Brain microvascular endothelial cell (primary cell): ENCODE data around the gene TBC1D19.
A peak's percentile ranks its signal among the peaks of the same experiment; 100 is the strongest.

Source experiments
- DNase-seq: peaks from one replicate; pipeline ENCODE4 v3.0.0-alpha.2; 2020
- H3K27ac ChIP-seq: fragments of 250-450 bp; sonication (Bioruptor Pico); 2 replicates; pipeline ENCODE4 v1.5.1; 2020; ENCODE audit warnings: mild to moderate bottlenecking, moderate library complexity
- H3K27me3 ChIP-seq: fragments of 250-450 bp; sonication (Bioruptor Pico); replicated peaks from 2 replicates; pipeline ENCODE4 v1.5.1; 2020; ENCODE audit warnings: mild to moderate bottlenecking
- H3K36me3 ChIP-seq: fragments of 250-450 bp; sonication (Bioruptor Pico); replicated peaks from 2 replicates; pipeline ENCODE4 v1.5.1; 2020; ENCODE audit warnings: mild to moderate bottlenecking
- H3K4me3 ChIP-seq: 2 replicates; pipeline ENCODE4 v1.5.1; 2011; ENCODE audit warnings: low read depth, mild to moderate bottlenecking, control low read depth, low read length, moderate library complexity
- in situ Hi-C: cut with HindIII; loops from 2 replicates; pipeline ENCODE4 v1.10.0; 2017; ENCODE audit warnings: low sequenced_read_pairs, low pct_ligation_motif_present
- TF ChIP-seq, protein P1 (sequence below): IDR thresholded peaks from 2 replicates; pipeline ENCODE4 v1.5.1; 2011; ENCODE audit warnings: low read depth, mild to moderate bottlenecking, moderate library complexity, low read length, control low read depth, inconsistent platforms; ENCODE audit errors: missing control alignments

Gene TBC1D19

DNA sequence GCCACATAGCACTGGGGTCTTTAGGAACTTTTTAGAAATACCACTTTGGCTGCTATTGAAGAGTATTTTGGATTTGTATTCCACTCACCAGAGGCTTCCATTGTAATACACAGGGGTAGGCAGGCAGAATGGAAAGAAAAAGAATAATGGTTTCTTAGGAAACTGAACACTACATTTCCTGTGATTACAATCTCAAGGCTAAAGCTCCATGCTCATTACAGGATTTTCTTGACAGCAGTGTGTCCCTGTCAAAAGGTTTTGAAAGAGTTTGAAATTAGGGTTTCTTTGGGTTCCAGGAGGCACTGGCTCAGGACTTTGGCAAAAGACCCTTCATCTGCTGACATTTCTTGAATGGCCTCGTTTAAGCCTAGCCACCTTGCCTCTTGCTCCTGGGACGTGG, 201.9 kb downstream of the TBC1D19 start:
- DNase-seq, result no peak
- TF ChIP-seq, protein P1, sequence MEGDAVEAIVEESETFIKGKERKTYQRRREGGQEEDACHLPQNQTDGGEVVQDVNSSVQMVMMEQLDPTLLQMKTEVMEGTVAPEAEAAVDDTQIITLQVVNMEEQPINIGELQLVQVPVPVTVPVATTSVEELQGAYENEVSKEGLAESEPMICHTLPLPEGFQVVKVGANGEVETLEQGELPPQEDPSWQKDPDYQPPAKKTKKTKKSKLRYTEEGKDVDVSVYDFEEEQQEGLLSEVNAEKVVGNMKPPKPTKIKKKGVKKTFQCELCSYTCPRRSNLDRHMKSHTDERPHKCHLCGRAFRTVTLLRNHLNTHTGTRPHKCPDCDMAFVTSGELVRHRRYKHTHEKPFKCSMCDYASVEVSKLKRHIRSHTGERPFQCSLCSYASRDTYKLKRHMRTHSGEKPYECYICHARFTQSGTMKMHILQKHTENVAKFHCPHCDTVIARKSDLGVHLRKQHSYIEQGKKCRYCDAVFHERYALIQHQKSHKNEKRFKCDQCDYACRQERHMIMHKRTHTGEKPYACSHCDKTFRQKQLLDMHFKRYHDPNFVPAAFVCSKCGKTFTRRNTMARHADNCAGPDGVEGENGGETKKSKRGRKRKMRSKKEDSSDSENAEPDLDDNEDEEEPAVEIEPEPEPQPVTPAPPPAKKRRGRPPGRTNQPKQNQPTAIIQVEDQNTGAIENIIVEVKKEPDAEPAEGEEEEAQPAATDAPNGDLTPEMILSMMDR, result no peak
- in situ Hi-C loops, result no loop called here

DNA sequence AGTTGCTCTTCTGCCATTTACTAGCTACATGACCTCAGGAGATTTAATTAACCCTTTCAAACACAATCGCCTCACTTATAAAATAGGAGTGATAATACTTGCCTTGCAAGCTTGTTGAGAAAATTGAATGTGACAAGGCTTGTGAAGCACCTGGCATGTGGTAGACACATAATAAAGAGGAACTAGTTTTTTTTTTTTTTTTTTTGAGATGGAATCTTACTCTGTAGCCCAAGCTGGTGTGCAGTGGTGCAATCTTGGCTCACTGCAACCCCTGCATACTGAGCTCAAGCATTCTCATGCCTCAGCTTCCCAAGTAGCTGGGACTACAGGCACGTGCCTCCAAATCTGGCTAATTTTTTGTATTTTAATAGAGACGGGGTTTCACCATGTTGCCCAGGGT, 203.0 kb downstream of the TBC1D19 start:
- in situ Hi-C loops, result no loop called here
- no peak for DNase-seq
- H3K27ac ChIP-seq, result no peak overlapping the region
- H3K4me3 ChIP-seq, result no peak overlapping the region
- TF ChIP-seq, protein P1, result no peak
- no peaks in the 10 kb centered on the region for H3K36me3 ChIP-seq
- no peaks in the 10 kb centered on the region for H3K27me3 ChIP-seq

More for the DNA sequence above, 201.9 kb downstream of the TBC1D19 start:
- Histone ChIP-seq H3K27me3 (no peaks in the 10 kb centered on the region), H3K4me3 (no peak overlapping the region), H3K27ac (no peak overlapping the region), H3K36me3 (no peaks in the 10 kb centered on the region)

DNA sequence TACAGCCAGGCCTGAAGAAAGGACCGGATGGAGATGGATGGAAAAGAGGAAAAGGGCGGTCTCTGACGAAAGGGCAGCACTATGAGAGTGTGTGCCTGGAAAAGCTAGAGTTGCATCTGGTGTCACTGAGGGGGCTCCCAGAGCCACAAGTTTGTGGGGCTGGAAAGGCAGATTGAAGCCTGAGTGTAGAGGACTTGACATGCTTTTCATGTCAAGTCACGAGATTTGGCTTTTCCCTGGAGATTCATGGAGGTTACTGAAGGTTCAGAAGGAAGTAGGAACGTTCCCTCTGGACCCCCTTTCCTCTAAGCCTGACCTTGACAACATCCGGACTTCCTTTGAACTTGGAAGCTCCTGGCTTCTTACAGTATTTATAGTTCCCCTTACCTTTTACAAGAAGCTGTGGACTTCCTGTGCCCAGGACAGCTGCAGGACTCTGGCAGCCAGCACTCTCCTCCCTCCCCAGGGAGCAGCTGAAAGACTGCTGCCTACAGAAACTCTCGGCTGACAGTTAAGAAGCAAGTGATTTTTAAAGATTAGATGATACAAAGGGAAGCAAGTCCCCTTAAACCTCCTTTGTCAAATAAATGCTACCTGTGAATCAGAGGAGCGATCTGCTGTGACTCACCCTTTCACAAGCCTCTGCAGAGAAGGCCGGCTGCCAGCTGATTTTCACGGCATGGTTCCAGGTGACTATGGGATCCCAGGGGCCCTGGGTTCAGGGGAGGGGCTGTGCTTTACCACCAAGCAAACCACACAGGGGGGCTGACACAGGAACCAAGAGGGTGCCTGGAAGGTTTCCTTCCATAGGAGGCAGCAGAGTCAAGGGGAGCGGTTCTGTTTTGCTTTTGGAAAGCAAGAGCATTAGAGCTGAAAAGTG, 203.8 kb downstream of the TBC1D19 start:
- in situ Hi-C loops, result no loop called here
- H3K4me3 ChIP-seq, result no peak overlapping the region
- TF ChIP-seq, protein P1, result peak; percentile 52
- DNase-seq, result peak; percentile 53
- H3K27me3 ChIP-seq, result no peaks in the 10 kb centered on the region
- H3K27ac ChIP-seq, result no peak overlapping the region
- no peaks in the 10 kb centered on the region for H3K36me3 ChIP-seq

DNA sequence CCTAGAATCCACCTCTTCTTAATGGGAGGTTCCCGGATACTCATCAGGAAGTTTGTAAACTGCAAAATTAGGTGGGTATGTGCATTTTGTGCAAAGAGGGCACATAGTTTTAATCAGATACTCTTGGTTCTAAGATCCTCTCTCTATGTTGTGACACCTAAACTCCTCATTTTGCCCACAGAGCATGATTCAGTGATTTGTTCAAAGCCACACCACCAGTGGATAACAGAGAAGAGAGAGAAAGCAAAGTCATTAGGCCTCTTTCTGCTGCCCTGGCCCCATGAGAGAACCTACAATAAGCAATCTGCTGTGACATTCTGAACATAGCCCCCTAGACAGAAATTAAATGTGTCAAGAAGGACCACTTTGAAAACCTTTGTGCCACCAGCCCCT, 204.5 kb downstream of the TBC1D19 start:
- in situ Hi-C loops, result no loop called here
- no peak for DNase-seq
- H3K4me3 ChIP-seq, result no peak overlapping the region
- H3K27me3 ChIP-seq, result no peaks in the 10 kb centered on the region
- TF ChIP-seq, protein P1, result no peak
- H3K36me3 ChIP-seq, result no peaks in the 10 kb centered on the region
- H3K27ac ChIP-seq, result no peak overlapping the region

DNA sequence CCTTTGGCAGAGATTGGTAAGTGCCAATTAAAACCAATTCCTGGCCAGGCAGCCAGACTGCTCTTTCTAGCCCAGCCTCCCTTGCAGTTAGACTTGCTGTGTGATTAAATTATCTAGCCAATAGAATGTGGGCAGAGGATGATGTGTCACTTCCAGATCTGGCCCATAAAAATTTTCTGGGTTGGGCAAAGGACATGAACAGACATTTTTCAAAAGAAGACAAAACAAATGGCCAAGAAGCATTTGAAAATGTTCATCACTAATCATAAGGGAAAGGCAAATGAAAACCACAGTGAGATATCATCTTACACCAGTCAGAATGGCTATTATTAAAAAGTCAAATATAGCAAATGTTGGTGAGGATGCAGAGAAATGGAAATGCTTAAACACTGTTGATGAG, 205.3 kb downstream of the TBC1D19 start:
- no peak for DNase-seq
- TF ChIP-seq, protein P1, result no peak

More for the DNA sequence above, 205.3 kb downstream of the TBC1D19 start:
- in situ Hi-C loops, result no loop called here
- Histone ChIP-seq H3K4me3 (no peak overlapping the region), H3K36me3 (no peaks in the 10 kb centered on the region), H3K27ac (no peak overlapping the region), H3K27me3 (no peaks in the 10 kb centered on the region)
